ENCODE results near the gene GCSAML. TPM values are rescaled to one million over a fixed set of nuclear protein-coding genes. Genes with fewer than 3 reads are reported as not detected.
A peak's percentile ranks its signal among the peaks of the same experiment; 100 is the strongest.

GCSAML gene
- polyA plus RNA-seq, 4 donors, result 0.17 to 1.3 (median 0.95) TPM

DNA sequence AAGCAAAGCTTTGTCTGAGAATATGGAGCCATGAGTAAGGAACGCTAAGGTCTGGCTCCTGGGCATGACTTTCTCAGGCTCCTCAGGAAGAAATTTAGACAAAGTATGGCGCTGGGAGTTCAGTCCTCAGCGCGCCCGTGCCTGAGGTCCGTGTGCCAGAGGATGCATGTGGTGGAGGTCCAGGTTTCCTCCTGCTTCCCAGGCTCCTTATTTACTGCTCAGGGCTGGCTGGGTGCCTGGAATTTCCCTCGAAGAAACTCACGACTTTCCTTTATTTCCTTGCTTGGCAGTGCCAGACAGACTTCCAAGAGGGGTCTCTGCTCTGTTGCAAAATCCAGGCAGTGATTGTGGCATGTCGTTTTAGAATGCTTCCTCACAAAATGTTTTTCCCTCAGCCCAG, 13.3 kb downstream of the GCSAML start:
- no peak for DNase-seq (ENCODE audit: low read depth in 4 of 4, low spot score in 2 of 4)

- no peak for DNase-seq (ENCODE audit: low read depth in 4 of 4, low spot score in 2 of 4)
Observed at GRCh38 chr1:247574236-247574635, 25.3 kb downstream of the GCSAML start.

DNA sequence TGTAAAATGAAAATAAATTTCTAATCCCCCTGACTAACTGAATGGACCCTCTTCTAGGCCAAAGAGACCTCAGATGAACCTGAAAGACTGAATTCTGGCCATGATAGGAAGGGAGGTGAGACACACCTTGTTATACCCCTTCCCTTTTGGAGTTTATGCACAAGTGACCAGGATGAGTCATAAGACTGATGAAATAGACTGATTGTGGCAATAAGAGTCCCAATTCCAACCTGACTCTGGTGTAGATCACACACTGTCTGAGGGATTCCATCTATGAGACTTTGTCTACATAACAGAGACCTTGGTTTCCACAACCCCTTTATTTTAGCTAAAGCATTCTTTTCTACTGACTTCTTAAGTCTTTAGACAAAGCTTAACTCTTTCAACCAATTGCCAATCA, 25.7 kb downstream of the GCSAML start:
- DNase-seq (ENCODE audit: low read depth in 4 of 4, low spot score in 2 of 4), result no peak

DNA sequence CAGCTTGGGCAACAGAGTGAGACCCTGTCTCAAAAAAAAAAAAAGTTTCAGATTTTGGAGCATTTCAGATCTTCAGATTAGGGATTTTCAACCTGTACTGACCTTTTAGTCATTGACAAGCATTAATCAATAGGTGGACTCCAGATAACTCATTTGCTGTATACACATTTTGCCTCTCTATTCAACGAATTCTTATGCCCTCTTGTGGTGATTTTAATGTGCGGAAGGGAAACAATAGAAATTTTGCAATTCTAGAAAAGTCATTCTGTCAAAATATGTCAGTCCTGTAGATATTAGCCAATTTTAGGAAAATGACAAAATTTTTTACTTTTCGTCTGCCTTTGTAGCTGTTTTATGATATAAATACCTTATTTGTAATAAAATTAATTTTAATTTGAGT, 27.6 kb downstream of the GCSAML start:
- DNase-seq (ENCODE audit: low read depth in 4 of 4, low spot score in 2 of 4), result peak in 1 of 4 donors; percentile 1

GRCh38 chr1:247578946-247579460, 30.1 kb downstream of the GCSAML start:
- DNase-seq (ENCODE audit: low read depth in 4 of 4, low spot score in 2 of 4), result no peak

DNA sequence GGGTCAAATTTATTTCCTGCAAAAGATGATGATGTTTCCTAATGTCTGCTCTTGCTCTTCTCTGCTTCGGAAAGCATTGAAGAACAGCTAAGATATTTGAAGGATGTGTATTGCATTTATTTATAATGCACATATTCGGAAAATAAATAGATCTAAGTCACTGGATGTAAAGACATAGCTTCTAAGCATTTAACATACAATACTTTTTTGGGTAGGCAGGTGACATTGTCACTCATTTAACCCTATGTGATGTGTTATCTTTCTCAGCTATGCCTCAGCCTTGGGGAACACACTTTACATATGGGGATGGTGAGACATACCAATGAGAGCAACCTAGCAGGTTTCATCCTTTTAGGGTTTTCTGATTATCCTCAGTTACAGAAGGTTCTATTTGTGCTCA, 39.1 kb downstream of the GCSAML start, which contains the start of gene OR2G2:
TSS of gene OR2G2 (plus strand) at position 301 of the 400 bp plus-strand sequence. CDS start at position 301, 0 bp downstream.
- DNase-seq (ENCODE audit: low read depth in 4 of 4, low spot score in 2 of 4), result no peak

GRCh38 chr1:247605286-247605685, 56.4 kb downstream of the GCSAML start, which contains the start of gene OR2G3:
Gene OR2G3, plus strand, starts transcription at chr1:247605586. Its CDS starts 0 bp downstream, at chr1:247605586.
- no peak for DNase-seq (ENCODE audit: low read depth in 4 of 4, low spot score in 2 of 4)

- no peak for DNase-seq (ENCODE audit: low read depth in 4 of 4, low spot score in 2 of 4)
Observed at GRCh38 chr1:247613405-247613804, 64.5 kb downstream of the GCSAML start.

GRCh38 chr1:247614625-247615024, 65.7 kb downstream of the GCSAML start:
- no peak for DNase-seq (ENCODE audit: low read depth in 4 of 4, low spot score in 2 of 4)

Other genes with a start within 250 kb of the GCSAML start
- 10 to 100 TPM; 33.2 to 49.8 (median 43.4) TPM for gene ZNF496, start 217.3 kb upstream of the GCSAML start, polyA plus RNA-seq (ENCODE audit: insufficient read length in 4 of 4)
- 1 to 10 TPM in 2 of 4 donors, under 1 TPM in 2; 0.79 to 2.0 (median 1.00) TPM for gene NLRP3, start 133.0 kb upstream of the GCSAML start, polyA plus RNA-seq (ENCODE audit: insufficient read length in 4 of 4)
- gene OR2B11, start 91.0 kb upstream of the GCSAML start, polyA plus RNA-seq (ENCODE audit: insufficient read length in 4 of 4), result under 1 TPM in 2 of 4 donors, not detected in 2; 0.04 to 0.08 TPM
- 1 to 10 TPM in 2 of 4 donors, under 1 TPM in 2; 0.70 to 1.3 (median 0.99) TPM for gene OR2C3, start 12.7 kb upstream of the GCSAML start, polyA plus RNA-seq (ENCODE audit: insufficient read length in 4 of 4)
- not detected for gene OR2G2, start 39.2 kb downstream of the GCSAML start, polyA plus RNA-seq (ENCODE audit: insufficient read length in 4 of 4)
- not detected for gene OR2G3, start 56.5 kb downstream of the GCSAML start, polyA plus RNA-seq (ENCODE audit: insufficient read length in 4 of 4)
- gene OR13G1, start 130.6 kb downstream of the GCSAML start, polyA plus RNA-seq (ENCODE audit: insufficient read length in 4 of 4), result not detected
- gene OR6F1, start 167.5 kb downstream of the GCSAML start, polyA plus RNA-seq (ENCODE audit: insufficient read length in 4 of 4), result not detected
- not detected for gene OR14K1, start 189.5 kb downstream of the GCSAML start, polyA plus RNA-seq (ENCODE audit: insufficient read length in 4 of 4)
- not detected for gene OR14A2, start 199.0 kb downstream of the GCSAML start, polyA plus RNA-seq (ENCODE audit: insufficient read length in 4 of 4)
- under 1 TPM in 1 of 4 donors, not detected in 3; 0.08 TPM for gene OR1C1, start 211.4 kb downstream of the GCSAML start, polyA plus RNA-seq (ENCODE audit: insufficient read length in 4 of 4)

Measured in left renal cortex interstitium (tissue), 4 donors.